Activated CD8-positive, alpha-beta memory T cell treated with anti-CD3 and anti-CD28 coated beads, Interleukin-2, amount 50 U/mL, for 48 hours (primary cell): ENCODE results near the gene ARHGEF17.
"Not testable (repeated sequence)": the region's sequence is repeated elsewhere in the genome, so short reads cannot be mapped to it uniquely, and the experiment has no call there.

ENCODE experiments used
- DNase-seq: peaks from one replicate; pipeline ENCODE4 v3.0.0-alpha.2; 2020

Gene ARHGEF17

GRCh38 chr11:73273222-73273895 lies 34.7 kb upstream of the ARHGEF17 start:
- DNase-seq: no peak

DNA sequence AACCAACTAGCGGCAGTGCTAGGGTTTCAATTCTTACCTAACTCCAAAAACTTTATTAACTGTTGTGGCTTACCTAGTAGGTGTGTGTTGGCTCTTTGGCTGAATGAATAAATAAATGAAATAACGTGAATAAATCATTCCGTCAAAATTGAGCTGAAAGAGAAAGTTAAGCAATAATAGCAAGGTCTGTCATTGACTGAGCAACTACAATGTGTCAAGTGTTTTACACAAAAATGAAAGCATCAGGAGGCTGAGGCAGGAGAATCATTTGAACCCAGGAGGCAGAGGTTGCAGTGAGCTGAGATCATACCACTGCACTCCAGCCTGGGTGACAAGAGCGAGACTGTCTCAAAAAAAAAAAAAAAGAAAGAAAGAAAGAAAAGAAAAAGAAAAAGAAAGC lies 33.9 kb upstream of the ARHGEF17 start:
- DNase-seq: not testable (repeated sequence)

DNA sequence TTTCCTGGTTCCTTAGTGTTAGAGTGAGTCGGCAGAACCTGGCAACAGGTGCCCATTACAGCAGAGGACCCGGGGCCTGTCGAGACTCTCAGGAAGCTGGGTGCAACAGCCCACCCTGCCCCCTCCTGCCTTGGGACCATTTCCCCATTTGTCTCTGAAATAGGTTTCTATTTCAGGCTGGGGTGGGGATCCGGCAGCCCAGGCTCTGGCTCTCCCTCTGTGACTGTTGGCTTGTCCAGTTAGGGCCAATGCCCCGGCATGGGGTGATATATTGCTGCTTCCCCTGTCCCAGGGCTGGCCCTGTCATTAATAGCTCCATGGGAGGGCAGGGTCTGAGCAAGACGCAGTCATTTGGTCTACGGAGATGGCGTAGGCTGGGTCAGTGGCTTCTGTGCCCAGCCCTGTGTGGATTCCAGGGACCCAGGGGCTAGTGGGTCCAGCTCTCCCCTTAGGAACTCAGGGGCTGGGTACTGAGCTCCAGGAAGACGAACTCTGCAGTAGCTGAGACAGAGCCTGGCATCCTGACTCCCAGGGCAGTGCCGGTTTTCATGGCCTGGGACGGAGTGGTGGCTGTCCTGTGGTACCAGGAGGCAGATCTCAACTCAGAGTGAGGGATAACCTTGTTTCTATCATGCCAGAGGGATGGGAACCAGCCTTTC lies 33.2 kb upstream of the ARHGEF17 start:
- no peak for DNase-seq

DNA sequence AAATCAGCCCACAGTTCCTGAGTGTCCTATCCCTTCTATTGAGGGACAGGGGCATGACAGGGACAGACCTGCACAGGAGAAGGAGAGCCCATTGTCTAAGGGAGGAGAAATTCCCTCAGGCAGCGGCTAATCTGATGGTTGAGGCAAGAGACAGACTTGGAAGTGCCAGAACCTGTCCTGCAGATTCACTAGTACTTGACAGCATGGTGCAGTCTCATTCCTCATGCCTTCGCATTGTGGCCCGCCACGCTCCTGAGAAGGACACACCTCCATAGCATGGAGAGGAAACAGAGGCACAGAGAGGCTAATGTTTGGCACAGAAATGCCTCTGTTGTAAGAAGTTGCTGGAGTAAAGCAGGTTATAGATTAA lies 32.7 kb upstream of the ARHGEF17 start:
- DNase-seq: no peak

GRCh38 chr11:73277467-73277866 lies 30.6 kb upstream of the ARHGEF17 start:
- DNase-seq: no peak

DNA sequence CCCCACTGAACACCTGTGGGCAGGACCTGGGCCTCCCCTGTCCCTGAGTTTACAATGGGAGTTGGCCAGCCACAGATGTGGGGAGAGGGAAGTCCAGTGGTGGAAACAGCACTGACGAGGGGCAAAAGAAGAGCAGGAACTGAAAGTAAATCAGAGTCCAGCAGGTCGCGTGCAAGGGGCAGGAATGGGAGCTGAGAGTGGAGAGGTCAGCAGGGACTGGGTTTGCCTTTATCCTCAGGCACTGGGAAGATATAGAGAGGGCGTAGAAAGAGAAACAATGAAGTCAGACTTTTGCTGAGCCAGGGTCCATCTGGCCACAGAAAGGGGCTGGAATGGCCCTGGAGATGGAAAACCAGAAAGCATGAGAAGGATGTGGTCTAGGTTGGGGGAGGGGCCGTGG lies 27.4 kb upstream of the ARHGEF17 start:
- no peak for DNase-seq

- DNase-seq: no peak
These were observed 26.8 kb upstream of the ARHGEF17 start for GRCh38 chr11:73281201-73281741.

- DNase-seq: no peak
These were observed 26.0 kb upstream of the ARHGEF17 start for GRCh38 chr11:73281796-73282660.

GRCh38 chr11:73283276-73284000 lies 24.6 kb upstream of the ARHGEF17 start:
- no peak for DNase-seq

DNA sequence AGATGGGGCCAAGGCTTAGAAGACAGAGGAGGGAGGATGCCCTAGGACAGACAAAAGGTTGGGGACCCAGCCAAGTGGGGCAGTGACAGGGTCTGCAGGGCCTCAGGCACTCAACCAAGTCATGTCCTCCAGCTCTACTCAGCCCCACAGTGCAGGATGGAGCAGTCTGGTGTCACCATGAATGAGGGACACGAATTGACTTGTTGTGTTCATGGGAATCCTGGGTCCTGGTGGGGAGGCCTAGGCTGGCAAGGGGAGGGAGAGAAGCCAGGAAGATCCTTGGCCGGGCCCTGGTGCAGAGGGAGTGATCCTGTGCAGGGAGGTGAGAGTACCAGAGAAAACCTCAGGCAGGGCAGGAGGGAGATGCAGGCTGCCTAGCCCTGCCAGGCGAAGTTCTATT lies 24.0 kb upstream of the ARHGEF17 start:
- DNase-seq: no peak

GRCh38 chr11:73285721-73286120 lies 22.4 kb upstream of the ARHGEF17 start:
- DNase-seq: no peak

DNA sequence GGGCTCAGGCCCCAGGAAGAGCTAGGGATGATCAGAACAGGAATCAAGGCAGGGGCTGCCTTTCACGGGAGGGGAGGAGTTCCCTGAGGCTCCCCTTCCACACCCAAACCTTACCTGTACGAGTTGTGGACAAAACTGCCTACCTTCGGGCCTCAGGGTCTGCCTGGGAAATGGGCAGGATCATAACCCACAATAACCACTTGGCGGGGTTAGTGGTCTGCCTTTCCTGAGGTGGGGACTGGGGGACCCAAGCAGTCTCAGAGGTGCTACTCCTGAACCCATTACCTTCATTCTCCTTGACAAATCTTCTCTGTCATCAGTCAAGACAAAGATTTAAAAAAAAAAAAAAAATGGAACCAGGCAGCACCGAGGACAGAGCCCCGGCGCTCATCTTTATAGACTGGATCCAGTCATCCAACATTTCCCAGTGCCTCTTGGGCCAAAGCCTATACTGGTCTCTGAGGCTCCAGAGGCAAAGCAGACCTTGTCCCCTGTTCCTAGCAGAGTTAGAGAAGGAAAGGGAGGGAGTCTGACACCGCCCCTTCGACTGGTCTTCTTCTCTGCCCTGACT lies 21.8 kb upstream of the ARHGEF17 start:
- no peak for DNase-seq

GRCh38 chr11:73287400-73288101 lies 20.5 kb upstream of the ARHGEF17 start:
- DNase-seq: no peak

DNA sequence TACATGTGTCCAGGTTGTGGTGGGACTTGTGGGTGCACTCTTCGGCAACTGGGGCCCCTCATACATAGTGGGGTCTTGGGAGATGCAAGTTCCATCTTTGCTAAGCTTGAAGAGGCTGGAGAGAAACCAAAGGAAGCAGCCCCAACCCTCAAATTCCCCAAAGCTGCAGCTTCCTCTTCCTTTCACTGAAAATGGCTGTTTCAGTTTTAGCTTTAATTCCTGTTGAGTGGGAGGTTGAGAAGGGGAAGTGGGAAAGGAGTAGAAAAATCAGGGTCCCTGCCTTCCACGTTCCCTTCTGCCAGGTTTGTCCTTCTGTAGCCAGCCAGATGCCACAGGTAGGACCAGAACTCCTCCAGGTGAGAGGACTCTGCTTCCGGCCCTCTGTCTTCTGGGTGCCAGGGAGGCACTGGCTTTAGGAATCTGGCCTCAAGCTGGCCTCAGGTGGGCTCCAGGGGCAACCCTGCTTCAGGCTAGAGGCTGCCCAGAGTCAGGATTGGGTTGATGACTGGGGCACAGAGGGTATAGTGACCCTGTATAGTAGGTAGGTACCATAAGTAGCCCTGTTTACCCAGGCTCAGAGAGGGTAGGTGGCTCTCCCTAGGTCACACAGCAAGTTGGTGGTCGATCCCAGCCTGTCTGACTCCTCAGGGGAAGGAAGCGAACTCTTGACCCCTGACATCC lies 19.7 kb upstream of the ARHGEF17 start:
- DNase-seq: no peak

DNA sequence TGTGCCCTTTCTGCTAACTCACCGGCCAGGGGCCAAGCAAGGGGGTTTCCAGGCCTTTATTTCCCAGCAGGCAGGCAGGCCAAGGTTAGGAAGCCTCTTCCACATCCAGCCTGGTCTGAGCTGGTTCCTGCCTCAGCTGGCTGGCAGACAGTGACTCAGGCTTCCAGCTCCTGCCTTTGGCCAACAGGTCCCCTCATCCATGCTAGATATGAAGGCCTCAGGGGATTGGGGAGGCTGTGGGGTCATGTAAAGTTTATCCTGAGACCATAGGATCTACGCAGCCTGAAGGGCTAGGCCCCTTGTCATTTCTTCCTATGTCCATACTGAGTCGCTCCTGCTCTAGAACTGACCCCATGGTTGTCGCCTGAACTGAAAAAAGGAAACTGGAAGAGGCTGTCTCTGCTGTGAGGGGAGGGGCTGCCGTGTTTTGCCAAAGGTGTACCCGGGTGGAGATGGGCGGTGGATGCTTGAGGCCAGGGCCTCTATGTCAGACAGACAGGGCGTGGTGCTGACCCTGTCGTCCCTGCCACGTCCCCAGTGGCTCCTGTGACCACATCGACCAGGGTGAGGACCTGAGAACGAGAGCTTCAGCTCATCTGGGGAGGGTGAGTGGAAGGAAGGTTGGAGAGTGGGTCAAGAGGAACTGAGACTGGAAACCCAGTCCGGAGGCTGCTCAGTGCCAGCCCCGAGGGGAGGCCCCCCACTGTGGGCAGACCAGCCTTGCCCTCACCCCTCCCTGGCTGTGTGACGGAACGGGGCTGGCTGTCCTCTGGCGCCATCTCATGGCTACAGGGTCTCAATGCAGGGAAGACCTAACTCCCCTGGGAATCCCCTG lies 19.0 kb upstream of the ARHGEF17 start:
- DNase-seq: peak; percentile 78

DNA sequence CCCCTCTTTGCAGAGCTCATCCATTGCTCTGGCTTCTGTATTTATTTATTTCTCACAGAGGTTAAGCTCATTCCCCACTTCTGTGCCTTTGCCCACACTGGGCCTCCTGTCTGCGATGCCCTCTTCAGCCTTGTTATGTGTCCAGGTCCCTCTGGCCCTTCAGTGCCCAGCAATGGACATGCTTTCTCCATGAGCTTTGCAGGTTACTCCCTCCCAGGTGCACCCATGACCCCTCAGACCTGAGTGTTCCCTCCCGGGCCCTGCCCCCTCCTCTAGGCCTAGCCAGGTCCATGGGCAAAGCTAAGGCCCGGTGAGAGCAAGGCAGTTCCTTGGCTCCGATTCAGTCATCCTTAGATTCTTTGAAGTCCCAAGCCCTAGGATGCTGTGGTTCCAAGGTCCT lies 17.5 kb upstream of the ARHGEF17 start:
- DNase-seq: no peak

DNA sequence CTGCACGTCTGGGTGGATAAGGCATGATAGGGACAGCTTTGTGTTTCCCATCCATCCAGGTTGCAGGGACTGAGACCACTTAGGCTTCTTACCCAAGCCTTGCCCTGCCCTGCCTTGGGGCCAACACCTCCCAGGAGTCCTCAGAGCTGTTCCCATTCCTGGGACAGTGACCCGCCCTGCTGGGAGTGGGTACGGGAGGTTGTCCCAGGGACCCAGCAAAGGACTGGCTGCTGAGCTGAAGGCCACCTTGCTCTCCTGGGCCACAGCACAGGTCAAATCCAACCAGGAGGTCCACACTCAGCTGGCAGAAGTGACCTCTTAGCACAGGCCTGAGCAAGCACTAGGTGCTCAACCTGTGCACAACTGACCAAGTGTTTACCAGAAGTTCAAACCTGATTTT lies 16.9 kb upstream of the ARHGEF17 start:
- no peak for DNase-seq

DNA sequence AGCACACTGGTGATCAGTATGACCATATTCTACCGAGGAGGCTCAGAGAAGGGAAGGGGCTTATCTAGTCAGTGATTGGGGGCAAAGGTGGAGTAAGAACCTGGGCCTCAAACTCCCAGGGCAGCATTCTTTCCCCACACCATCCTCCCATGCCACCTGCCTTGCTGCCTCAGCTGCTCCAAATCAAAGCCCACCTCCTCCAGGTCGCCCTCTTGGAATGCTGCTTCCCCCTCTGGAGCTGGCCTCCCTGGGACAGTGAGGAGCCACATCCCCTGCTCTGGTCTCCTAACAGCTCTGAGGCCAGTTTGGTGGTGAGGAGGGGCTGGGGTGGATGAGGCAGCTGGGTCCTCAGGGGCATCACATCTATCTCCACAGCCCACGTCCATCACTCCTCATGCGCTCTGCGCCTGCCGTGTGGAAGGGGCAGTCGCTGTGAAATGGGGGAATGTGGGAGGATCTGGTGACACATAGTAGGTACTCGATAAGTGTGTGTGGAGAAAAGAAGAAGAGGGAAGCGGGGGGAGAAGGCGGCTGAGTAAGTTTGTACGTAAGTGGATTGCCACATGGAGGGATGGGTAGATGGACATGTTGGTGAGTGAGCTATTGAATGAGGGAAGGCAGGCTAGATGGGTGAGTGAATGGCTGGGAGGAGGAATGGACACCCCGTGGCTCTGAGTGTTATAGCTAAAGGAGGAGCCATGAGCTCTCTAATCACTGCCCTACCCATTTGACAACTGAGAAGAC lies 16.1 kb upstream of the ARHGEF17 start:
- no peak for DNase-seq

DNA sequence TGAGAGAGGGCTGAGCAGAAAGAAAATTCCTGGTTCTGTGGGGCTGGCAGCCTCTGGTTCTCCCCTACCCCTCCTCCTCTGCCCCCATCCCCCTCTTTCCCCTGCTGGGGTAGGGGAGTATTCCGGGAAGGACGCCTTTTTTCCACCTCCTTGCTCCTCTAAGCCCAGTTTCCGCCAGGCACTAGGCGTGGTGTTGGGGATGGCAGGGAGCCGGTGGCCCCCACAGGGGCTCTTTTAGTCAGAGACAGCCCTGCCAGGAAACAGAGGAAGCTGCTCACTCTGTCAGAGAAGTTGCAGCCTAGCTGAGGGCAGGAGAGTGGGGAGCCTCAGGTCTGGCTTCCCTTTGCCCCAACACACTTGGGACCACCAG lies 15.6 kb upstream of the ARHGEF17 start:
- DNase-seq: no peak
